Gastroesophageal sphincter (tissue), 4 donors: Measurements from ENCODE around the gene NLRP10. TPM values are rescaled to one million over a fixed set of nuclear protein-coding genes. Genes with fewer than 3 reads are reported as not detected.

Experiments used
- ATAC-seq: fragments of 150-250 bp; one replicate; pipeline ENCODE4 v1.9.1; 2016; ENCODE audit warnings: mild to moderate bottlenecking, moderate library complexity
- H3K27ac ChIP-seq, 4 donors: fragments of 200-600 bp; sonication (generic) in 3 of 4; 1 replicate in 3 of 4; 2 replicates in 1 of 4; pipeline ENCODE4 v1.5.1; 2016 to 2019
- H3K27me3 ChIP-seq: fragments of 200-600 bp; sonication (generic); one replicate; pipeline ENCODE4 v1.5.1; 2019
- H3K36me3 ChIP-seq, 2 donors: fragments of 200-600 bp; sonication (generic); one replicate each; pipeline ENCODE4 v1.5.1; 2019; ENCODE audit warnings: control low read depth in 1 of 2
- H3K4me1 ChIP-seq, 3 donors: fragments of 200-600 bp; sonication (generic); 1 replicate in 2 of 3; 2 replicates in 1 of 3; pipeline ENCODE4 v1.5.1; 2016 to 2019; ENCODE audit warnings: control low read depth in 2 of 3
- H3K4me3 ChIP-seq, 2 donors: fragments of 200-600 bp; sonication (generic); one replicate each; pipeline ENCODE4 v1.5.1; 2019; ENCODE audit warnings: mild to moderate bottlenecking in 1 of 2, moderate library complexity in 1 of 2
- H3K9me3 ChIP-seq, 3 donors: fragments of 200-600 bp; sonication (generic); one replicate each; pipeline ENCODE4 v1.5.1; 2017 to 2019; ENCODE audit warnings: control low read depth in 2 of 3
- CTCF ChIP-seq, 4 experiments: fragments of 200-600 bp in 2 of 4; fragments of 450-650 bp in 2 of 4; sonication (generic) in 1 of 4; IDR thresholded peaks; one replicate each; pipeline ENCODE4 v1.5.1; 2017 to 2019; ENCODE audit warnings: antibody characterized with exemption in 4 of 4, mild to moderate bottlenecking in 2 of 4, moderate library complexity in 2 of 4
- EP300 ChIP-seq: sonication (generic); formaldehyde crosslinking; IDR thresholded peaks from one replicate; pipeline ENCODE4 v1.6.1; 2017; ENCODE audit warnings: antibody characterized with exemption, mild to moderate bottlenecking
- POLR2A ChIP-seq, 2 donors: fragments of 450-650 bp; IDR thresholded peaks; one replicate each; pipeline ENCODE4 v1.6.1; 2017; ENCODE audit warnings: antibody characterized with exemption in 2 of 2, mild to moderate bottlenecking in 2 of 2, moderate library complexity in 1 of 2
- POLR2AphosphoS5 ChIP-seq: sonication (generic); formaldehyde crosslinking; IDR thresholded peaks from one replicate; pipeline ENCODE4 v1.6.1; 2017; ENCODE audit warnings: antibody characterized with exemption
- WGBS, 2 donors: methylation state at CpG; one replicate each; pipeline ENCODE4 v1.1.5; 2018; ENCODE audit warnings: low coverage in 1 of 2; 5-methylcytosine and 5-hydroxymethylcytosine counted together
- total RNA-seq, 4 donors: library from RNA; depleted of rRNA; stranded (reverse); fragments of >200 nt; gene quantifications; one replicate each; pipeline ENCODE4 v1.1.0, GENCODE V29; 2016

NLRP10 gene
- total RNA-seq, 4 donors from 2014 or later = not detected

GRCh38 chr11:7941146-7941545 is 24.1 kb downstream of the NLRP10 start:
- Histone ChIP-seq H3K4me1 (no peaks in the 10 kb centered on the region), H3K27me3 (peaks cover 6% of the 10 kb centered on the region), H3K9me3 (peaks cover 0 to 33% (median 0%) of the 10 kb centered on the region in 3 donors), H3K36me3 (no peaks in the 10 kb centered on the region), H3K27ac (no peak overlapping the region), H3K4me3 (no peak overlapping the region)
- TF ChIP-seq CTCF (IDR thresholded peaks at IDR 0.05) = no peak
- TF ChIP-seq POLR2AphosphoS5 = no peak
- no peak for TF ChIP-seq POLR2A (IDR thresholded peaks at IDR 0.05)
- TF ChIP-seq EP300 = no peak
- WGBS, 2 donors = 55 to 62% methylated on average over 4 to 5 of the region's 5 CpGs
- ATAC-seq = no peak

DNA sequence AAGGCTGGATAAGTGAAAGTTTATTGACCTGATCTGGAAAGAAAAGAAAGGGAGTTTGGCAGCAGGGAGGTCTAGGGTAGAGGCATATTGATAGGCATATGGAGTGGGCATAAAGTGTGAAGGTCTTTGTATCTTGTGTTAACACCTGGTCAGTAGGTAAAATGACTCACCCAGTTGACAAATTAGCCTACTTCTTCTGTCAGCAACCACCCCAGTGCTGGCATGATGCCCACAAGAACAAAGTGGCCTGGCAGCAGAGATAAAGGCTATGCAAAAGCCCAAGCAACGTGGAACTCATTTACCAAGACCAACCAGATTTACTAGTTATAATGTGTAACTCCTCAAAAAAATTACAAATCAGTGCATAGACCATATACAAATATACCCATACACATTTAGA is 28.6 kb downstream of the NLRP10 start:
- H3K9me3 ChIP-seq = no peaks in the 10 kb centered on the region
- H3K27ac ChIP-seq = no peak overlapping the region
- TF ChIP-seq POLR2AphosphoS5 (no peak), CTCF (IDR thresholded peaks at IDR 0.05) (no peak), EP300 (no peak), POLR2A (IDR thresholded peaks at IDR 0.05) (no peak)
- no peaks in the 10 kb centered on the region for H3K36me3 ChIP-seq
- no peaks in the 10 kb centered on the region for H3K27me3 ChIP-seq
- no peak overlapping the region for H3K4me3 ChIP-seq
- WGBS, 2 donors = 40 to 42% methylated on average over 1 of the region's 1 CpG
- H3K4me1 ChIP-seq = no peaks in the 10 kb centered on the region
- ATAC-seq = no peak

- Histone ChIP-seq H3K27me3 (peaks cover 3% of the 10 kb centered on the region), H3K36me3 (no peaks in the 10 kb centered on the region), H3K4me3 (no peak within 1 kb of the TSS), H3K27ac (no peak within 1 kb of the TSS), H3K9me3 (no peaks in the 10 kb centered on the region), H3K4me1 (no peaks in the 10 kb centered on the region)
- WGBS, 2 donors = 60 to 62% methylated on average over 1 to 2 of the region's 4 CpGs
- no peak for ATAC-seq
- TF ChIP-seq CTCF (IDR thresholded peaks at IDR 0.05) (no peak), POLR2AphosphoS5 (no peak)
Observed at GRCh38 chr11:7931168-7931567, 34.1 kb downstream of the NLRP10 start, which contains the start of gene OR10A6. Gene OR10A6, minus strand, starts transcription at chr11:7931268. Its CDS starts 2,606 bp downstream, at chr11:7928662.

GRCh38 chr11:7927635-7928034 is 37.6 kb downstream of the NLRP10 start:
- Histone ChIP-seq H3K4me1 (no peaks in the 10 kb centered on the region), H3K4me3 (no peak overlapping the region), H3K27ac (no peak overlapping the region), H3K9me3 (no peaks in the 10 kb centered on the region), H3K36me3 (no peaks in the 10 kb centered on the region), H3K27me3 (peaks cover 3% of the 10 kb centered on the region)
- WGBS, 2 donors = 79 to 83% methylated on average over 6 of the region's 6 CpGs
- ATAC-seq = no peak
- TF ChIP-seq CTCF (IDR thresholded peaks at IDR 0.05) (no peak), EP300 (no peak), POLR2A (IDR thresholded peaks at IDR 0.05) (no peak), POLR2AphosphoS5 (no peak)

GRCh38 chr11:7924536-7924935 is 40.7 kb downstream of the NLRP10 start:
- no peaks in the 10 kb centered on the region for H3K9me3 ChIP-seq
- H3K27ac ChIP-seq = no peak overlapping the region
- ATAC-seq = no peak
- H3K4me1 ChIP-seq = no peaks in the 10 kb centered on the region
- H3K36me3 ChIP-seq = no peaks in the 10 kb centered on the region
- TF ChIP-seq EP300 = no peak
- TF ChIP-seq POLR2A (IDR thresholded peaks at IDR 0.05) = no peak
- no peak for TF ChIP-seq CTCF (IDR thresholded peaks at IDR 0.05)
- no peak for TF ChIP-seq POLR2AphosphoS5
- H3K4me3 ChIP-seq = no peak overlapping the region
- WGBS, 2 donors = 30 to 50% methylated on average over 2 of the region's 2 CpGs
- H3K27me3 ChIP-seq = no peaks in the 10 kb centered on the region
